SK-MEL-5 (cell line): Measurements from ENCODE around the gene RNF217. TPM values are rescaled to one million over a fixed set of nuclear protein-coding genes. Genes with fewer than 3 reads are reported as not detected.

Source experiments
- DNase-seq: peaks from one replicate; pipeline ENCODE4 v3.0.0-alpha.2; 2016; ENCODE audit warnings: low read depth, low spot score
- in situ Hi-C: cut with HindIII; loops from 2 replicates; pipeline ENCODE4 v1.10.0; 2016; ENCODE audit warnings: low sequenced_read_pairs, high pct_unique_total_duplicates, low pct_unique_long_range_greater_than_20kb
- total RNA-seq: library from RNA; depleted of rRNA; stranded (reverse); fragments of >200 nt; shearing (Covaris generic); gene quantifications from 2 replicates; pipeline ENCODE4 v1.2.3, GENCODE V29; 2014

The RNF217 gene
- total RNA-seq, 1 experiment from 2014 or later: 11.0 TPM

DNA sequence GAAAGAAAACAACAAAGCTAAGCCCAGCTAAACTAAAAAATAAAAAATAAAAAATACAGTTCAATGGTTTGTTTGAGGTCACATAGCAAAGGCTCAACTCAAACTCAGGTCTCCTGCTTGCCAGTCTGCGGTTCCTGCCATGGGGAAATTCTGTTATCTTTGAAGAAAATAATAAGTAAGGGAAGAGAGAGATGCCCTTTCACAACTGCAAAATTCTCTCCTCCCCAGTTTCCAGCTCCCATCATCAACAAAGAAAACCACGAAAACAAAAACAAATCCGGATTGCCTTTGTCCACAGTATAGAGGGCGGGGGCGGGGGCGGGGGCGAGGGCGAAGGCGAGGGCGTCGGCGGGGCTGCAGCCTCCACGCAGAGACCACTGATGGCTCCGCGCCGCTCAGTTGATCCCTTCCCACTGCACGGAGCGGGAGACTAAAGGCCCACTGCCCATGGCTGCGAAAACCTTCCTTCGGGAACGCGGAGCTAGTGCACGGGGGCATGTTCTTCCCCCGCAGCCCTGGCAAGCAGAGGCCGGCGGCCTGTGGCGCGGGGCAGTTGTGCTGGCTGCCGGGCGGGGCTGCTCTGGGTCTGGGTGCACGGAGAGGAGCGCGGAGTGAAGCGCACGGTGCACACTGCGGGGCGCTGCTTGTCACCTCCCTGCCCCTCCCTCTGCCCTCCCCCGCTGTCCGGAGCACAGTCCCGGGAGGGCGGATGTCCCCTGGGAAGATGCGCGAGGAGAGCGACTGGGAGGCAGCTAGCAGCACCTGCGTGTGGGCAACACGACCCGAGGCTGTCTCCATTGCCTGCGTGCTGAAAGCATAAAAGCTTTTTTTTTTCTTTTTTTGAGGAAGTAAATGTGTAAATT, 137.2 kb downstream of the RNF217 start:
- peak; percentile 8 for DNase-seq
- in situ Hi-C loops: no loop called here

DNA sequence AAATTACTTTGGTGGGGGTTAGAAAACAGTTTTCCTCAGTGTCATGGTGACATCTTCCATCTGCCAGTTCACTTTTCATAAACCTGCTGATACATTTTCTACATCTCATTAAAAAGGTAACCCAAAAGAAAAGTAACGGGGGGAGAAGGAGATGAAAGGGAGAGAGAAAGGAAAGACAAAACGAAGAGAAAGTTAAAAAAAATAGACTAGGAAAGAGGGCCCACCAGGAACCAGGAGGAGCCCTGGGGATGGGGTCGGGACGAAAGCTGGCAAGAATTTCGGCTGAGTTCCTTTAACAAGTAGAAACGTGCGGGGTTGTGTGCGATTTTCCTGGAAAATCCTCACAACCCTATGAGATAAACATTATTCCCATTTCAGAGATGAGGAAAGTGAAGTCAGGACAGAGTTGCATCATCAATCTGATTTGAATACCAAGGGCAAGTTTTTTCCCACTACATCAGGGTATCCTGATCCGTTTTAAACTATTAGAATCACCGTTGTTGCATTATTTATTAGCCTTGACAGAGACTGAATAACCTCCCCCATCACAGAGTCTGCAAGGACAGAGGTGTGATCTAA, 137.9 kb downstream of the RNF217 start:
- in situ Hi-C loops: no loop called here
- DNase-seq: no peak

DNA sequence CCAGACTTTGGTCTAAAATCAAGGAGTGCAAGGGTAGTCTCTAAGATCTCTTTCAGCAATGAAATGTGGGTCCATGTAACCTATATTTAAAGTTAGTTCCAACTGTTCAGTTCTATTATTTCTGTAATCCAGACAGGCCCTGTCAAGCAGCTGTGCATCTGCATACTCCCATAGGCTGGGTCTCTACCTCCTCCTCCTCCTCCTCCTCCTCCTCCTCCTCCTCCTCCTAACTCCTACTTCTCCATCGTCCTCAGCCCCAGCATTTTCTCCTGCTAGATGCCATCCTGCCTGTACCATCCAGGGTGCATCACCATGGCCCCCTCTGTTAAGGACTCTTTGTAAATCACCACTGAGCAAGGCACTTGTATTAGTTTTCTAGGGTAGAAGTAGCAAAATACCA, 138.9 kb downstream of the RNF217 start:
- in situ Hi-C loops: no loop called here

GRCh38 chr6:125101631-125102030, 139.4 kb downstream of the RNF217 start:
- DNase-seq: no peak
- in situ Hi-C loops: no loop called here

More for the DNA sequence above, 138.9 kb downstream of the RNF217 start:
- DNase-seq: no peak

DNA sequence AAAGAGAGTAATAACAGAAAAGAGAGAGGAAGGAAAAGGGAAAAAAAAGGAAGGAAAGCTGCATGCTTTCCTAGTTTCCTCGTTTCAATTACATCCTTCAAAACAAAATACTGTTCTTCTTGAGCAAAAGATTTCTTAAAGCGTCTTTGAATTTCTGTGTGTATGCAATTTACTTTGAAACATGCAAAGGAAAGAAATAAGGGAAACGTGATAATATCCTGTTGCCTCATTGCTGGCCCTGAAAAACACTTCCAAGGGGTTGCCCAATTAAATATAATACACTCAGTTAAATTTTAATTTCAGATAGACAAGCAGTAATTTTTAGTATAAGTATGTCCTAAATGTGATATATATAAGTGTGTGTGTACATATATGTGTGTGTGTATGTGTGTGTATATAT, 140.2 kb downstream of the RNF217 start:
- in situ Hi-C loops: no loop called here
- DNase-seq: no peak

DNA sequence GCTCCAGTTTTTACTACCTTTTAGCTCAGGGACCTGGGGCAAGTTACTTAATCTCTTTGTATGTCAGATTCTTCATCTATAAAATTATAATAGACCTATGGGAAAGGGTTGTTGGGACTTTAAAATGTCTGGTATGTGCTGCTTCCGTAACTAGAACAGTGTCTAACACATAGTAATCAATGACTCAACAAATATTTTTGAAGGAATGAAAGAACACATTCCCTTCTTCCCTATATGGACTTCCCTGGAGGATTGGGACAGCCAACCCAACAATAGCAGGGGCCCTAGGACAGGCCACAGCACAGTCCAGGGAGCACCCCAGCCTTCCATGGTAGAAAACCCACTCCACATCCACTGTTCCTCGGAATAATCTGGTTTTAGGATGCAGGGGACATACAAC, 140.7 kb downstream of the RNF217 start:
- peak; percentile 7 for DNase-seq
- in situ Hi-C loops: no loop called here

DNA sequence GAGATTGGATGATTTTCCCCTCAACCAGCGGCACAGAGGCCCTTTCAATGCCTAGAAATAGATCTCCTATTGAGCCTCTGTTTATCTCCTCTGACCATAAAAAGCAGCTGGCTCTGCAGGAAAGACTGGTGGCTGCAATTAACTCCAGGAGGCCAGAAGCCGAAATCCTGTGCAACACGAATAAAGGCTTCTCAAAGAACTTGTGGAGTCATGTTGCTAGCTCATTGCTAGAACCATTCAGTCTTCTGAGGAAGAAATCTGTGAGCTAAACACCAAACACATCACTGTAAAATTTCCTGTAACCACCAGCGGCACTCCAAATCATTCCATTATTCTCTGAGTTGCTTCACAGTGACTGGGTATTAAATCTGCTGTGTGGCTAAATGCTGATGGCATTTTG, 142.2 kb downstream of the RNF217 start:
- in situ Hi-C loops: no loop called here
- peak; percentile 76 for DNase-seq

DNA sequence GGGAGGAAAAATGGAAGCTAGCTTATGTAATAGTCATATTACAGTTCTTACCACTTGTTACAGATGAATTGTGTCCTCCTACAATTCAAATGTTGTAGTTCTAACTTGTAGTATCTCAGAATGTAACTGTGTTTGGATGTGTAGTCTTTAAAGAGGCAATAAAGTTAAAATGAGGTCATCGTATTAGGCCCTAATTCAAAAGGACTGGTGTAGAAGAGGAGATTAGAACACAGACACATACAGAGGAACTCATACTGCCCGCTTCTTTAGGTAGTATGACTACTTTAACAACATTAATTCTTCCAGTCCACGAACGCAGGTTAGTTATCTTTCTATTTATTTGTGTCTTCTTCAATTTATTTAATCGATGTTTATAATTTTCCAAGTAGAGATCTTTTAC, 144.8 kb downstream of the RNF217 start:
- in situ Hi-C loops: no loop called here
- no peak for DNase-seq

GRCh38 chr6:125107896-125108295, 145.7 kb downstream of the RNF217 start:
- DNase-seq: no peak
- in situ Hi-C loops: no loop called here

DNA sequence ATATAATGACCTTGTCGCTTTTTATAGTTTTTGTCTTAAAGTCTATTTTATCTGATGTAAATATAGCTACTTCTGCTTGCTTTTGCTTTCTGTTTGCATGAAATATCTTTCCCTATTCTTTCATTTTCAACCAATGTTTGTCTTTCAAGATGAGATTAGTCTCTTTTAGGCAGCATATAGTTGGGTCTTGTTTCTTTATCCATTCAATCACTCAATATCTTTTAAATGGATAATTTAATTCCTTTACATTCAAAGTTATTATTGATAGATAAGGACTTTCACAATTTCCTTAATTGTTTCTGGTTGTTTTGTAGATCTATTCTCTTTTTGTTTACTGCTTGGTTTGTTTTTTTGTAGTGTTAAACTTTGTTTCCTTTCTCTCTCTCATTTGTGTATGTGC, 147.8 kb downstream of the RNF217 start:
- in situ Hi-C loops: no loop called here
- no peak for DNase-seq

GRCh38 chr6:125111219-125111983, 149.2 kb downstream of the RNF217 start:
- DNase-seq: no peak
- in situ Hi-C loops: no loop called here

GRCh38 chr6:125112934-125113333, 150.7 kb downstream of the RNF217 start:
- in situ Hi-C loops: no loop called here
- DNase-seq: no peak

- in situ Hi-C loops: no loop called here
- DNase-seq: peak; percentile 68
Measured at GRCh38 chr6:125114248-125114858, 152.1 kb downstream of the RNF217 start.

- in situ Hi-C loops: no loop called here
Measured at GRCh38 chr6:125116170-125116569, 153.9 kb downstream of the RNF217 start.

GRCh38 chr6:125116710-125117109, 154.5 kb downstream of the RNF217 start:
- in situ Hi-C loops: no loop called here
- DNase-seq: no peak

More at GRCh38 chr6:125116170-125116569, 153.9 kb downstream of the RNF217 start:
- DNase-seq: no peak

DNA sequence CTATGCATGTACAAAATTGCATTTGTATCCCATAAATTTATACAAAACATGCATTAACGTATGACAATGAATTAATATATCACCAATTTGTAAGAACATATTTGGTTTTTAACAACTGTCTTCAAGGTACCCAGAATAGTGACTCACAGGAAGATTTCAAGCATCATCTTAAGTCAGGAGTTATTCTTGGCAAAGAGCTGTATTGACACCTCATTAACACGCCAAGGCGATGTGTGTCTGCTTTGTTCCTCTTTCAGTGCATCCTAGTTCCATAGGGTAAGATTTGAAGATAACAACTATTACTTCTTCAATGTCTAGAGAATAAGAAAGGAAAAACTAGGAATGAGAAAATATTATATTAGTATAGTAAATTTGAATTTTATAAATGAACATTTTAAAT, 155.6 kb downstream of the RNF217 start:
- DNase-seq: no peak
- in situ Hi-C loops: no loop called here

- in situ Hi-C loops: no loop called here
- no peak for DNase-seq
Measured at GRCh38 chr6:125120054-125120590, 157.9 kb downstream of the RNF217 start.

DNA sequence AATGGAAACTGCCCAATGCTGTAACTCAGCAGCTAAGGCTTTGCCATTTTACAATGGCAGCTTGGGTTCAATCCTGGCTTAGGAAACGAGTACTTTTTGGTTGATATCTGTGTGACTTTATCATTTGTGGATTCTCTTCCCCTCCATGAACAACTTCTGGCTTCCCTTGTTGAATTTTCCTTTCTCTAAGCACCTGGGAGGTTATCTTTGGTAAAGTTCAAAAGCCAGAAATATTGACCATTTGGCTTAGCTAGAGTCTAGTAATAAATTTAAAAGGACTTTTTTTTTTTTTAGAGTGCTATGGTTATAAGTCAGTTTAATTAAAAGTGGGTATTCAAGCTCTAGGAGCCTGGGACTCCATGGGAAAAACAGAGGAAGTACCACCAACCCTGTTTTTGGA, 159.7 kb downstream of the RNF217 start:
- DNase-seq: no peak
- in situ Hi-C loops: no loop called here
